ENCODE data around the gene MSRB2. TPM values are rescaled to one million over a fixed set of nuclear protein-coding genes. Genes with fewer than 3 reads are reported as not detected.
"Not testable (repeated sequence)": the region's sequence is repeated elsewhere in the genome, so short reads cannot be mapped to it uniquely, and the experiment has no call there.

Gene MSRB2
- total RNA-seq, 1 donor from 2014 or later, result 20.6 TPM

GRCh38 chr10:23070913-23071218 lies 24.5 kb upstream of the MSRB2 start:
- TF ChIP-seq CTCF (conservative IDR thresholded peaks at IDR 0.05; ENCODE audit: low read depth, low read length), result no peak
- DNase-seq (ENCODE audit: low read depth), result no peak
- no peak overlapping the region for H3K4me3 ChIP-seq (ENCODE audit: low read depth, low read length)

GRCh38 chr10:23072593-23072992 lies 22.8 kb upstream of the MSRB2 start:
- not testable (repeated sequence) for H3K4me3 ChIP-seq (ENCODE audit: low read depth, low read length); DNase-seq (ENCODE audit: low read depth)

GRCh38 chr10:23073527-23073926 lies 21.9 kb upstream of the MSRB2 start:
- H3K4me3 ChIP-seq (ENCODE audit: low read depth, low read length), result no peak overlapping the region
- no peak for TF ChIP-seq CTCF (conservative IDR thresholded peaks at IDR 0.05; ENCODE audit: low read depth, low read length)
- no peak for DNase-seq (ENCODE audit: low read depth)

- no peak for TF ChIP-seq CTCF (conservative IDR thresholded peaks at IDR 0.05; ENCODE audit: low read depth, low read length)
- DNase-seq (ENCODE audit: low read depth), result no peak
- no peak overlapping the region for H3K4me3 ChIP-seq (ENCODE audit: low read depth, low read length)
Measured at GRCh38 chr10:23075672-23076071, 19.7 kb upstream of the MSRB2 start.

DNA sequence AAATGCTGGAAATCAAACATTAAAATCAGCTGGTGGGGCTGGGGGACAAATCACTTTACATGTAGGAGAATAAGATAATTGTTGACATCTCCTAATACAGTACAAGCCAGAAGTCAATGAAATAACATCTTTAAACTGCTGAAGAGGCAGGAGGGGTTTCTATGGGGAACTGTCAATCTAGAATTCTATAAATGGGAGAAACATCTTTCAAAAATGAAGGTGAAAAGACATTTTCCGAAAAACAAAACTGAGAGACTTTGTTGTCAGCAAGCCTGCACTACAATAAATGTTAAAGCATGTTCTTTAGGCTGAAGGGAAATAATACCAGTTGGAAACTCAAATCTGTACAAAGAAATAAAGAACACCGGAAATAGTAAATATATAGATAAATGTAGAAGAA lies 17.3 kb upstream of the MSRB2 start:
- no peak for DNase-seq (ENCODE audit: low read depth)
- no peak for TF ChIP-seq CTCF (conservative IDR thresholded peaks at IDR 0.05; ENCODE audit: low read depth, low read length)
- H3K4me3 ChIP-seq (ENCODE audit: low read depth, low read length), result no peak overlapping the region

GRCh38 chr10:23079700-23080099 lies 15.7 kb upstream of the MSRB2 start:
- TF ChIP-seq CTCF (conservative IDR thresholded peaks at IDR 0.05; ENCODE audit: low read depth, low read length), result no peak
- no peak overlapping the region for H3K4me3 ChIP-seq (ENCODE audit: low read depth, low read length)
- no peak for DNase-seq (ENCODE audit: low read depth)

- no peak for DNase-seq (ENCODE audit: low read depth)
- no peak for TF ChIP-seq CTCF (conservative IDR thresholded peaks at IDR 0.05; ENCODE audit: low read depth, low read length)
- H3K4me3 ChIP-seq (ENCODE audit: low read depth, low read length), result no peak overlapping the region
Measured at GRCh38 chr10:23080262-23080661, 15.1 kb upstream of the MSRB2 start.

- TF ChIP-seq CTCF (conservative IDR thresholded peaks at IDR 0.05; ENCODE audit: low read depth, low read length), result no peak
- no peak overlapping the region for H3K4me3 ChIP-seq (ENCODE audit: low read depth, low read length)
- no peak for DNase-seq (ENCODE audit: low read depth)
Measured at GRCh38 chr10:23081221-23081750, 14.1 kb upstream of the MSRB2 start.

Measured in epithelial cell of proximal tubule (primary cell).